ENCODE results near the gene KLHL13. TPM values are rescaled to one million over a fixed set of nuclear protein-coding genes. Genes with fewer than 3 reads are reported as not detected.

KLHL13 gene
- total and polyA plus RNA-seq, 2 of the 8 experiments (the other 6 are each of a cell fraction or from before 2014, with no cell fraction given): 6.4 to 12.8 TPM

DNA sequence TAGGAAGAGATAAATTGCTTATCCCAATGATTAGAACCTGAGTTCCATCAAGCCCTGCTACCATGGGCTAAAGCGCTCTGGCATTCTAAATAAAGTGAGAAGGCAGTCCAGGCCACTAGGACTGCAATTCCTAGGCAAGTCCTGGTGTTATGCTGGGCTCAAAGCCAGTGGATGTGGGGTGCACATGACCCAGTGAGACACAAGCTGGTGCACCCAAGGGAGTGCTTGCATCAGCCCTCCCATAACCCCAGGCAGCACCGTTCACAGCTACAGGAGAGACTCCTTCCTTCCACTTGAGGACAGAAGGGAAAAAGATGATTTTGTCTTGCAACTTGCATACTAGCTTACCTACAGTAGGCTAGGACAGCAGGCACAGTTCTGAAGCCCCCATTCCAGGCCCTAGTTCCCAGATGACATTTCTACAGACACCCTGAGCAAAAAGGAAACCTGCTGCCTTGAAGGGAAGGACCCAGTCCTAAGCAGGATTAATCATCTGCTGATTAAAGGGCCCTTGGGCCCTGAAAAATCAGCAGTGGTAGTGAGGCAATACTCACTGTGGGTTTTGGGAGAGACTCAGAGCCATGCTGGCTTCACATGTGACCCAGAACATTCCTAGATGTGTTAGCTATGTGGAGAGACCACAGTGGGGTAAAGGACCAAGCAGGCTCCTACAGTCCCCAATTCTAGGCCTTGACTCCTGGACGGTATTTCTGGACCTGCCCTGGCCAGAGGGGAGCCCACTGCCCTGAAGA lies 77.8 kb downstream of the KLHL13 start:
- Histone ChIP-seq H3K36me3 (ENCODE audit: control insufficient read depth in 2 of 4, insufficient read depth in 4 of 4, low read length in 3 of 4) (no peaks in the 10 kb centered on the region), H3K79me1 (ENCODE audit: low read depth, low read length) (no peaks in the 10 kb centered on the region), H3K27ac (ENCODE audit: low read depth, low read length) (no peak overlapping the region), H3K4me2 (ENCODE audit: insufficient read depth in 1 of 2, low read depth in 2 of 2, low read length in 2 of 2) (no peak overlapping the region), H2BK20ac (ENCODE audit: low read length) (no peak overlapping the region), H2BK5ac (ENCODE audit: low read depth, low read length) (no peak overlapping the region), H4K8ac (ENCODE audit: extremely low read depth, insufficient read depth, low read length) (no peak overlapping the region), H2AK5ac (ENCODE audit: low read depth, low read length) (no peak overlapping the region), H4K91ac (replicated peaks; ENCODE audit: insufficient read length, low read length) (no peak overlapping the region), H2BK12ac (ENCODE audit: low read depth, low read length) (no peak overlapping the region), H3K27me3 (replicated peaks in 1 of 4; ENCODE audit: control insufficient read depth in 3 of 4, extremely low read depth in 1 of 4, insufficient read depth in 3 of 4, low read length in 3 of 4) (no peaks in the 10 kb centered on the region), H2BK15ac (ENCODE audit: low read length) (no peak overlapping the region), H3K9ac (replicated peaks in 1 of 4; ENCODE audit: extremely low read depth in 1 of 4, low read depth in 3 of 4, low read length in 3 of 4) (no peak overlapping the region), H3K18ac (ENCODE audit: extremely low read depth, low read length) (no peak overlapping the region), H3K14ac (ENCODE audit: insufficient read length) (no peak overlapping the region), H3K56ac (replicated peaks; ENCODE audit: insufficient read length, low read depth, low read length) (no peak overlapping the region), H3K23me2 (ENCODE audit: low read depth, low read length) (no peaks in the 10 kb centered on the region), H3K9me3 (ENCODE audit: insufficient read depth in 2 of 2, low read depth in 1 of 2, low read length in 1 of 2) (no peaks in the 10 kb centered on the region), H2BK120ac (replicated peaks; ENCODE audit: low read depth, low read length) (no peak overlapping the region), H4K20me1 (replicated peaks in 1 of 2; ENCODE audit: control insufficient read depth in 1 of 2, insufficient read depth in 2 of 2, low read length in 2 of 2) (no peaks in the 10 kb centered on the region), H4K5ac (ENCODE audit: insufficient read length, low read depth, low read length) (no peak overlapping the region), H3K79me2 (ENCODE audit: control insufficient read depth in 1 of 2, insufficient read depth in 2 of 2, low read length in 2 of 2) (no peaks in the 10 kb centered on the region), H3K4me1 (replicated peaks in 1 of 4; ENCODE audit: control insufficient read depth in 3 of 4, insufficient read depth in 4 of 4, low read length in 3 of 4) (no peaks in the 10 kb centered on the region), H2AFZ (ENCODE audit: low read length) (no peak overlapping the region), H3K4ac (replicated peaks; ENCODE audit: insufficient read length, low read depth, low read length) (no peak overlapping the region), H3K4me3 (ENCODE audit: extremely low read depth in 1 of 4, insufficient read depth in 2 of 4, low read depth in 3 of 4, low read length in 4 of 4) (no peak overlapping the region), H3K23ac (ENCODE audit: insufficient read length) (no peak overlapping the region)
- WGBS, 2 experiments (ENCODE audit: extremely low coverage in 1 of 2, insufficient coverage in 1 of 2, insufficient read length in 1 of 2, insufficient replicate concordance in 2 of 2, low coverage in 1 of 2, low lambda C conversion rate in 2 of 2, missing lambda C conversion rate in 1 of 2): 88% methylated on average over 1 of the region's 3 CpGs; no CpG with 5 or more reads in 1 of the 2 experiments
- POLR2A ChIA-PET (ENCODE audit: partially characterized antibody): no interaction called here
- CTCF ChIA-PET (ENCODE audit: partially characterized antibody): no interaction called here
- DNase-seq (ENCODE audit: low read depth in 1 of 2, low spot score in 2 of 2): no peak
- FAIRE-seq: no peak
- TF ChIP-seq TBP (IDR thresholded peaks at IDR 0.05; ENCODE audit: low read depth, low read length) (no peak), EGR1 (IDR thresholded peaks at IDR 0.05; ENCODE audit: borderline replicate concordance, low read depth, low read length) (no peak), POU5F1 (IDR thresholded peaks at IDR 0.05; ENCODE audit: low read depth, low read length) (no peak)
- TF ChIP-seq, protein P1, sequence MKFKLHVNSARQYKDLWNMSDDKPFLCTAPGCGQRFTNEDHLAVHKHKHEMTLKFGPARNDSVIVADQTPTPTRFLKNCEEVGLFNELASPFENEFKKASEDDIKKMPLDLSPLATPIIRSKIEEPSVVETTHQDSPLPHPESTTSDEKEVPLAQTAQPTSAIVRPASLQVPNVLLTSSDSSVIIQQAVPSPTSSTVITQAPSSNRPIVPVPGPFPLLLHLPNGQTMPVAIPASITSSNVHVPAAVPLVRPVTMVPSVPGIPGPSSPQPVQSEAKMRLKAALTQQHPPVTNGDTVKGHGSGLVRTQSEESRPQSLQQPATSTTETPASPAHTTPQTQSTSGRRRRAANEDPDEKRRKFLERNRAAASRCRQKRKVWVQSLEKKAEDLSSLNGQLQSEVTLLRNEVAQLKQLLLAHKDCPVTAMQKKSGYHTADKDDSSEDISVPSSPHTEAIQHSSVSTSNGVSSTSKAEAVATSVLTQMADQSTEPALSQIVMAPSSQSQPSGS (IDR thresholded peaks at IDR 0.05; ENCODE audit: low read length): no peak

Data from H1 (cell line).